GM21447 (cell line): ENCODE results near the gene ZNF555.
"Not testable (repeated sequence)": the region's sequence is repeated elsewhere in the genome, so short reads cannot be mapped to it uniquely, and the experiment has no call there.

ENCODE experiments used
- ATAC-seq: cut with Tn5 transposase; IDR thresholded peaks from one replicate; pipeline ENCODE4 v1.9.1; 2021; ENCODE audit not compliant: unreplicated experiment

The ZNF555 gene

DNA sequence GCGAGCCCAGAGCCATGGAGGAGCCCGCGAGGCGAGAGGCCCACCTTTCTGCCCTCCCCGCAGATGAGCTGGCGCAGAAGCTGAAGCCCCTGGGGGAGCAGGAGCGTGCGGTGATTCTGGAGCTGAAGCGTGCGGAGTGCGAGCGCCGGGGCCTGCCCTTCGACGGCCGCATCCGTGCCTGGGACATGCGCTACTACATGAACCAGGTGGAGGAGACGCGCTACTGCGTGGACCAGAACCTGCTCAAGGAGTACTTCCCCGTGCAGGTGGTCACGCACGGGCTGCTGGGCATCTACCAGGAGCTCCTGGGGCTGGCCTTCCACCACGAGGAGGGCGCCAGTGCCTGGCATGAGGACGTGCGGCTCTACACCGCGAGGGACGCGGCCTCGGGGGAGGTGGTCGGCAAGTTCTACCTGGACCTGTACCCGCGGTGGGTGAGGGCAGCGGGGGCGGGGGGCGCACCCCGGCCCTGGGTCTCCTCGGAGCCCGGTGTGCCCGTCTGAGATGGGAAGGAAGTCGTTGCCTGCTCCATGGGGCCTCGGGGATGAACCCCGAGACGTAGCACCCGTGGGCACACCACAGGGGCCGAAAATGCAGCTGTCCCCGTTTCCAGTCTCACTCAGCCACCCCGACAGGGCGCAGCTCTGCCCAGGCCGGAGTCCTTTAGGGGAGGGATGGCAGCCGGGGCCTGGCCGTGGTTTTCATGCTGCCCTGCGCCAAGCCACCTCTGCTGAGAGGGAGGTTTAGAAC is 33.7 kb upstream of the ZNF555 start:
- no peak for ATAC-seq

DNA sequence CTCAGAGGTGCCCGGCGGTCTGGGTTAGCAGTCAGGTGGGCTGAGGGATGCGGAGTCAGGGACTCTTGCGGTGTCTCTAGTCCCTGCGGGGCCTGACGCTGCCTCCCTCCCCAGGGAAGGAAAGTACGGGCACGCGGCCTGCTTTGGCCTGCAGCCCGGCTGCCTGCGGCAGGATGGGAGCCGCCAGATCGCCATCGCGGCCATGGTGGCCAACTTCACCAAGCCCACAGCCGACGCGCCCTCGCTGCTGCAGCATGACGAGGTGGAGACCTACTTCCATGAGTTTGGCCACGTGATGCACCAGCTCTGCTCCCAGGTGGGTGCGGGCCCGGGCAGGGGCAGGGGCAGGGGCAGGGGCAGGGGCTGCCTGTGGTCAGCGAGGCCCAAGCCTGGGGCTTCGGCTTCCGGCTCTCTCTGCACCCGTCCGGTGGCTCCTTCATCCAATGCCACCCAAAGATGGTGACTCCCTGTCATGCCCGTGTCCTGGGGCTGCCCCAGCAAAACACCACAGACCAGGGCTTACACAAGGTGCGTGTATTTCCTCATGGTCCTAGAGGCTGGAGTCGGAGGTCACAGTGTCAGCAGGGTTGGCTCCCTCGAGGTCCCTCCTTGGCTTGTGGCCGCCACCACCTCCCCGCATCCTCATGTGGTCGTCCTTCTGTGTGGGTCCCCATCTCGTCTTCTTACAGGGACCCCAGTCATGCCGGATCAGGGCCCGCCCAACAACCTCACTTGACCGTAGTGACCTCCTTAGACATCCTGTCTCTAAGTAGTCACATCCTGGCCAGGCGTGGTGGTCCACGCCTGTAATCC is 32.9 kb upstream of the ZNF555 start:
- no peak for ATAC-seq

DNA sequence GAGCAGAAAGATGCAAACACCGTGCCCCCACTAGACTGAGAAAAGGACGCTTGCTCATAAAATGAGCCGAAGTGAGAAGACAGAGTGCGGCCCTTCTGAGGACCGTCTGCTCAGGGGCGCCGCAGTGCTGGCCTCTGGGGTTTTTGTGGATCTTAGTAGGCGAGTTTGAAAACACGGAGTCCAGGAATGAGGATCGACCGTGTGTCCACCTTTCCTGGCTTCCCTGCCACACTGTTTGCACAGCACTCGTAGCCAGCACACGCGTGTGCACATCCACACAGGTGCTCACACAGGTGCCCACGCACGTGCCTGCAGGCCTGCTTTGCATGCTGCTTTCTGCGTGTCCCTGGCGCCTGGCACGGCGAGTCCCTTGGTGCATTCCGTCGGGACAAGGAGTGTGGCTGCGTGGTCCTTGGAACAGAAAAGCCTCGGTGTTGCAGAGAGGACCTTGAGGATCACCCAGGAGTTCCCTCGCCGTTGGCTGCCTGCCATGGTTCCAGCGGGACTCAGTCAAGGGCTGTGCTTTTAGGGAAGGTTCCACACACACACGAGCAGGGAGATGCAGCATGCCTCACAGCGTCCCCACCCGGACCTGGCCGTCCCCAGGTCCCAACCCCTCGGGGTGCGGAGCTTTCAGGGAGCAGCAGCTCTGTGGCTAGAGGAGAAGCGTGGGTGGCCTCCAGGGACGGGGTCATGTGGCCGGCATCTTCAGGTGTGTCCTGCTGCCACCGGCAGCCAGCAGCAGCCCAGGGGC is 31.7 kb upstream of the ZNF555 start:
- ATAC-seq, result no peak

DNA sequence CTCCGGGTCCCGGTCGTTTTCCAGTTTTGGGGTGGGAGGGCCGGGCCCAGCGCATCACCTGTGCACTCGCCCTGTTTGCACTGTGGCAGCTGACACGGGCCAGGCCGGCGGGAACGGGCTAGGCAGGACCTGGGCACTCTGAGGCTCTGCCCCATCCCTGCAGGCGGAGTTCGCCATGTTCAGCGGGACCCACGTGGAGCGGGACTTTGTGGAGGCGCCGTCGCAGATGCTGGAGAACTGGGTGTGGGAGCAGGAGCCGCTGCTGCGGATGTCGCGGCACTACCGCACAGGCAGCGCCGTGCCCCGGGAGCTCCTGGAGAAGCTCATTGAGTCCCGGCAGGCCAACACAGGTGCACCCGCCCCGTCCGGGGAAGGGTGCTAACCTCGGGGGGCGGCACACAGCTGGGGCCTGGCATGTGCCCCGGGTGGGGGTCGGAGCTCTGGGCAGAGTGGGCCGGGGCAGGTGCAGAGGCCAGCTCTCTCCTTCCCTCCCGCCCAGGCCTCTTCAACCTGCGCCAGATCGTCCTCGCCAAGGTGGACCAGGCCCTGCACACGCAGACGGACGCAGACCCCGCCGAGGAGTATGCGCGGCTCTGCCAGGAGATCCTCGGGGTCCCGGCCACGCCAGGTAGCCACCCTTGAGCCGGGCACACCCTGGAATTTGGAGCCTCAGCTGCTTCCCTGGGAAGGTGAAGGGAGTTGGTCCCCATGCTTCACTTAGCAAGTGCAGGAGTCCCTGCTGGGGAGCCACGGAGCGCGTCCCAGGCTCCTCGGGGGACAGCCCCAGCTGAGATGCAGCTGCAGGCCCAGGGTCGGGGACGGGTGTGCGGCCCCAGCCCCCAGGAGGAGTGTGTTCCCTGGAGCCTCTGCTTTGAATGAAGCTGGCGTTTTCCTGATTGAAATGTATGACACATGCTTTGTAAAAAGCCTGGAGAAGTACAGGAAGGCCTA is 30.9 kb upstream of the ZNF555 start:
- no peak for ATAC-seq

DNA sequence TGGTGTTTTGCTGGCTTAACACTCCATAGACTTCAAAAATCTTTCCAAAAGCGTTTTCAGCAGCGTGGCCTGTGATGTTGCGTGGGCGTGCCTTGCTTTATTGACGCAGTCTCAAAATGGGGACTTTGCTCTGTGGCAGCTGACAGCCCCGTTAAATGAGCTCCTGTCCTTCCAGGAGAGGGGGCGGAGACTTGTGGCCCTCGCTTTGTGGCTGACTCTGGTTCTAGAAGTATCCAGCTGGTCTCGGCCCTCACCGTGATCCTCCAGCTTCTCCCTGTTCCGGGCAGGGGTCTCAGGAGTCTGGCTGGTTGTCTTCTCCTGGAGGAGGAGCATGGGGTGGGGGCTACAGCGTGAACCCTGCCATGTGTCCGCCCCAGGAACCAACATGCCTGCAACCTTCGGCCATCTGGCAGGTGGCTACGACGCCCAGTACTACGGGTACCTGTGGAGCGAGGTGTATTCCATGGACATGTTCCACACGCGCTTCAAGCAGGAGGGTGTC is 30.0 kb upstream of the ZNF555 start:
- no peak for ATAC-seq

DNA sequence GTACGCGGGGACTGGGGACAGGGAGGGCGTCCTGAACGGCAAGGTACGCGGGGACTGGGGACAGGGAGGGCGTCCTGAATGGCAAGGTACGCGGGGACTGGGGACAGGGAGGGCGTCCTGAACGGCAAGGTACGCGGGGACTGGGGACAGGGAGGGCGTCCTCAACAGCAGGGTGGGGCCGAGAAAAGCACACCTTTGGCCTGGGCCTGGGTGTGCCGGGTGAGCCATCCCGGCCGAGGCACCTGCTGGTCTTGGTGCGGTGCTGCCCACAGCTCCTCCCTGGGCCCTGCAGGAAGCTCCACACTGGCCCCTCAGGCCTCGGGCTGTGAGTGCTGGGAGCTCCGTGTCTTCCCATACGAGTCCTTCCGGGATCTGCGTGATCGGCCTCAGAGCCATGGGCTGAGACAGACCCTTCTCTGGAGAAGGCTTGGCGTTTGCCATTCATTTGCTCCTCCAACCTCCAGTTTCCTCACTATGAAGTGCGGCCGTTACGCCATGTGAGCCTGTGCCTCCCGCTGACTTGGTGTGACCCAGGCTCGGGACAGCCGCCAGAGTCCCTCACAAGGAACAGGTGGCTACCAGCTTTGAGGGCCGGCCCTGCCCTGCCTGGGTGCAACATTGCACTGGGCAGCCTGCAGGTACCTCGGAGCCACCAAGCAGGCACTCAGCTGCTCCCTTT is 29.4 kb upstream of the ZNF555 start:
- no peak for ATAC-seq

DNA sequence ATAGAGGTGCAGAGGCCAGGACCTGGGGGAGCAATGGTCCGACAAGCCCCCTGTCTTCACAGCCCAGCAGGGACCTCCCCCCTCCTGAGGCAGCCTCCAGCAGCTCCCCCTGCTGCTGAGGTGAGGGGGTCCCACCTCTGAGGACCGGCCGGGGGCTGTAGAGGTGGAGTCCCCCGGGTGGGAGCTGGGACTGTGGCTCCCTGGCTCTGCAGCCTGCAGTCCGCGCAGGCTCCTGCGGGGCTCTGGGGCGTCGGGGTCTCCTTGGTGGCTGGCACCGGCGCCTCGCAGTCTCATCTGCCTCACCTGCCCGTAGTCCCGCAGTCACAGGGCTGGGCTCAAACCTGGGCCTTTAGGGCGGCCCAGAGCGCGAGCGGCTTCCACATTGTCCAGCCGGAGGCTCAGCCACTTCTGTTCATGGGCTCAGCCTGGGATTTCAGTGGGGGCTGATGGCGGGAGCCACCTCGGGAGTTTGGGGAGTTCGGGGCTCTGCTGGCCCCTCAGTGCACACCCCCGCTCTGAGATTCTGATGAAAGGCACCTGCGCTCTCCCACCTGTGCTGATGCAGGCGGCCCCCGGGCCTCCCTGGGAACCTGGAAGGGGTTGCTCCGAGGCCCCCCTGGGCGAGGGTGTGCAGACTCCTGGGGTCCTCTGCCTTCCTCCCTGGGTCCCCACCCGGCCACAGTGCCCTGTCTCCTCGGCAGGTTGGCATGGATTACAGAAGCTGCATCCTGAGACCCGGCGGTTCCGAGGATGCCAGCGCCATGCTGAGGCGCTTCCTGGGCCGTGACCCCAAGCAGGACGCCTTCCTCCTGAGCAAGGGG is 28.7 kb upstream of the ZNF555 start:
- ATAC-seq, result no peak

DNA sequence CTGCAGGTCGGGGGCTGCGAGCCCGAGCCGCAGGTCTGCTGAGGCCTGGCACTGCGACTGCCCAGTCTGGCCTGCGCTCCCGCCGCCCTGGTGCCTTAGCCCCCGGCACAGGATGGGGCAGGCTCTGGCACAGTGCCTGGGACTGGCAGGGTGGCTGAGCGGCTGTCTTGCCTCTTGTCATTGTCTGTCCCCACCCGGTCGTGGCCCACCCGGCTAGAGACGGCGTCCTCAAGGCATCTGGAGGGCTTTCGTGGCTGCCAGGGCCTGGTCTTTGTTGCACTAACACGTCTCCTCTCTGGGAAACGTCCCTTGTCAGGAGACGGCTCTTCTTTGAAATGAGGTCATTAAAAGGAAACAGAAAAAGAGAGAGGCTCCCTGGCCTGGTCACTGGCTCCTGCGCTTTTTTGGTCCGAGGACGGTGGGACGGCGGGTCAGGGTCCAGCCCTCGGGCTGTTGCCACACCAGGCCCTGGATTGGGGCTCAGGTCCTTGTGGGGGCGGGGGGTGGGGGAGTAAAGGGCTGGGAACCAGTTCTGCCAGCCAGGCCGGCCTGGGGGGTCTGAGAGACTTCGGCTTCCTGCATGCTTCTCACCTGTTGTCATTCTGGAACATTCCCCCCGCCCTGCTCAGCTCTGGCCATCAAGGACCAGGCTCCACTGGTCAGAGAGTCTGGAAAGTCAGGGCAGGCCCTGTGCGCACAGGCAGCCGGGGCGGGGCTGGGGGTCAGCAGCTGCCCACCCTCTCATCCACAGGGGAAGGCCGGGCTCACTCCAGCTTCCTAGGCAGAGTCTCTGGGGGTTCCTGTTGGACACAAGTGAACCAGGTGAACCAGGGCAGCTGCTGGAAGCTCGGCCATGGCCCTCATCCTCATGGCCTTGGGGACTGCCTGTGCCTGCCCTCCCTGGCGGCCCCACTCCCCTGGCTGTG is 27.8 kb upstream of the ZNF555 start:
- ATAC-seq, result no peak

DNA sequence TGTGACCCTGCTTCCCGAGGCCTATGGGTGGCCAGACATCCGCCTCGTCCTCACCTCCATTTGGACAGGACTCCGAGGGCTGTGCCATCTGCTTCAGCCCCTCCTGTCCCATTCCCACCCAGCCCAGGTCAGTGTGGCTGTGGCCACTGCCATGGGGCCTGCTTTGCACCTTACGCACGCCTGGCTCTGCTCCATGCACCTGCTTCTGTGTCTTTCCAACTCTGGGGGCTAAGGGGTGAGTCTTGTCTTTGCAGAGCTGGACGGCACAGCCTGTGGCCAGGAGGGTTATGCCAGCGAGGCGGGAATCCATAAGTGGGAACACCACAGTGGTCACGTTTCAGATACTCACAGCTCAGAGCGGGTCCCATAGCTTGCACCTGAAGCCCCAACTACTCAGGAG is 26.8 kb upstream of the ZNF555 start:
- ATAC-seq, result no peak

DNA sequence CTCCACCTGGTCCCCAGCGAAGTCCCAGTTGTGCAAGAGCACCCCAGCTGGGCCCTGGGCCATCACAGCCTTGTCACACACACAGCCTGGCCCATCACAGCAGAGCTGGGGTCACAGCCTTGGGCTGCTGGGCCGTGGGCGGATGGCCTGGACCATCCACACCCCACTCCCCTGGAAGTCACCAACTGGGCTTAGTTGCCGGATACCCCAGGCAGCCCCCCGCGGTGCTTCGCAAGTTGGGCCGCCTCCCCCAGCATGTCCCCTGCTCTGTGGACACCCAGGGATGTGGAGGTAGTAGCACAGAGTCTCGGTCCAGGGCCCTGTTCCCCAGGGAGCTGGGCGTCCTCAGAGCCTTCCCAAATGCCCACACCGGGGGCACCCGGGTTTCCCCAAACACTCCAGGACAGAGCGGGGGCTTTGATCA is 26.1 kb upstream of the ZNF555 start:
- ATAC-seq, result no peak

DNA sequence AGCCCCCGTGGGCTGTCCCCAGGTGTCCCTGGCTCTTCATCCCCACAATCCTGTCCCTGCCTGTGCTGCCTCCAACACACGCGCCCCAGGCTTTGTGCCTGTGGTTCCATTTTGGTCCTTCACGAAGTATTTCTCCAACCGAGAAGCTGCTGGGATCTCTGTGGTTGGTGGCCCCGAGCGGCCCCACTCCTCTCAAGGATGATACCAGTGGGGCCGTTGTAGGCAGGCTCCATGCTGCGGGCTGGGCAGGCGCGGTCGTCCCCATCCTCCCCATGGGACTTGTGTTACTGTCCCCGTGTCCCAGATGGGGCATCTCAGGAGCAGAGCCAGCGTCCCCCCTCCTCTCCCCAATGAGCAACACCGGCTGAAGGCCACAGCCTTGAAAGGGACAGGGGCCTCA is 25.4 kb upstream of the ZNF555 start:
- no peak for ATAC-seq

DNA sequence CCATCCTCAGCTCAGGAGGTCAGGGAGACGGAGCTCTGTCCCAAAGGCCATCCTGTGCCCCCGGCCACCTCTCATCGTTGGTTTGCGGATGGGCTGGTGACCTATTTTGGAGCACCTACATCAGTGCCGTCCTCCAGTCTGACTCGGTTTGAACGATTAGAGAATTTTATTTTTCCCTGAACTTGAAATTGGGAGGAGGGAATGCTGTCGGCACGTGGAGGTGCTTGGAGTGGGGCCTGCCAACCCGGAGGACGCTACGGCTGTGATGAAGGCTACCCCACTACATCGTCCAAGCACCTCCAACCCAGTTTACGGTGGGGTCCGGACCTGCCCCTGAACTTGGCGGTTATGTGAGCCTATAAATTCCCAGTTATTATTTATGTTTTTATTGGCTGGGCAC is 24.6 kb upstream of the ZNF555 start:
- ATAC-seq, result no peak

DNA sequence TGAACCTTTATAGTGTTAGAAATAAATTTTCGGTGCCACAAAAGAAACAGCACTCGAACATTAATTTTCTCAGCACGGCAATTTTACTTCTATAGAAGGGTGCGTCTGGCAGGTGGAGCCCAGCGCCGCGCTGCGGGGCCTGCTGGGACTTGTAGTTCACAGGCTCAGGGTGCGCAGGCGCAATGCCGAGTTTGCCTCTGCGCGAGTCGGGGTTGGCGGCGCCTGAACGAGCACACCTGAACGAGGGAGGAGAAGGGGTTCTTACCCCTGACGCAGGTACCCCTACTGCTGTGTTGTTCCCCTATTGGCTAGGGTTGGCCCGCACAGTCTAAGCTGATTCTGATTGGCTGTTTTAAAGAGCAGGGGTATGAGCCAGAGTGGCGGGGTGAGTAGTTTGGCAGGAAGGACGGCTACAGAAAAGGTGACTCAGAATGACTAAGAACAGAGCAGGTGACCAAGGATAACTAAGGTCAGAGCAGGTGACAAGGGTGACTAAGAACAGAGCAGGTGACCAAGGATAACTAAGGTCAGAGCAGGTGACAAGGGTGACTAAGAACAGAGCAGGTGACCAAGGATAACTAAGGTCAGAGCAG is 23.9 kb upstream of the ZNF555 start:
- ATAC-seq, result not testable (repeated sequence)

DNA sequence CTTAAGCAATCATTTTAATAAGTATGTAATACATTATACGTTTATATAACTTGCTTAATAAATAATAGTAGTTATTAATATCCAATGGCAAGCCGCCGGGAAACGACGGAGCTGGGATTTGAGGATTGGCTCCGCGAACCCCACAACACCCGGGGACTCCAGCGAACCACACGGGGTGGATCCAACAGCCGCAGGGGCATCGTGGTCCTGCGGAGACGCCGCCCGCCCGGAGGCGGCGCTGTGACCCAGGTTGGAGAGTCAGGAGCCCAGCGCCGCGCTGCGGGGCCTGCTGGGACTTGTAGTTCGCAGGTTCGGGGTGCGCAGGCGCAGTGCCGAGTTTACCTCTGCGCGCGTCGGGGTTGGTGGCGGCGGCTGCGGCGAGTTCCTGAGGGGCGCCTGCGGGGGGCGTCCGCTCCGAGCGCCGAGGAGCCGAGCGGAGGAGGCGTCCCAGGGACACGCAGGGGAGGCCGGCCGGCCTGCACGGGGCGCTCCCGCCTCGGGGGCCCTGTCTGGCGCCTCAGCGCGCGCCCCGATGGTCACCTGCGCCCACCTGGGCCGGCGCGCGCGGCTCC is 21.6 kb upstream of the ZNF555 start, which contains the start of gene ZNF554:
ZNF554 (plus strand) TSS at position 329 of the 572 bp plus-strand sequence; CDS start at position 533, 204 bp downstream.
- ATAC-seq, result peak; percentile 73

DNA sequence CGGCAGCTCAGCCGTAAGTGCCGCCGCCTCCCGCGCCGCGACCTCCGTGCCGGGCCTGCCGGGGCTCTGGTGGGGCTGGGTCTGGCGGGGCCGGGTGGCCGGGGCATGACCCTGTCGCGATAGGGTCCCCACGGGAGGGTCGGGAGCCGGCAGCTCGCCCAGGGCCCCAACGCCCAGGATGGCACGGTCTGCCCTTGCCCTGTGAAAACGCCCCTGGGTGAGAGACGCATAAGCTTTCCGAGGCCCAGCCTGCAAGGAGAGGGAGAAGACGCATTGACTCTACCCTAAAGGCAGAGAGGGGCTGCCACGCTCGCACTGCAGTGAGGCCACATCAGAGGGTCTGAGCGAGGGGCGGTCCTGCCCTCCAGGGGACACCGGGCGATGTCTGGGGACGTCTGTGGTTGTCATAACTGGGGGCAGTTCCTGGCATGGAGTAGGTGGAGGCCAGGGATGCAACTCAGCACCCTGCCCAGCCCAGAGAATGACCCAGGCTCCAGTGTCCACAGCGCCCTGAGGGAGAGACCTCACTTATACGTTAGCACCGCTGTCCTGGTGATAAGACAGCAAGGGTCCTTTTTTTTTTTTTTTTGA is 21.1 kb upstream of the ZNF555 start:
- peak; percentile 25 for ATAC-seq

DNA sequence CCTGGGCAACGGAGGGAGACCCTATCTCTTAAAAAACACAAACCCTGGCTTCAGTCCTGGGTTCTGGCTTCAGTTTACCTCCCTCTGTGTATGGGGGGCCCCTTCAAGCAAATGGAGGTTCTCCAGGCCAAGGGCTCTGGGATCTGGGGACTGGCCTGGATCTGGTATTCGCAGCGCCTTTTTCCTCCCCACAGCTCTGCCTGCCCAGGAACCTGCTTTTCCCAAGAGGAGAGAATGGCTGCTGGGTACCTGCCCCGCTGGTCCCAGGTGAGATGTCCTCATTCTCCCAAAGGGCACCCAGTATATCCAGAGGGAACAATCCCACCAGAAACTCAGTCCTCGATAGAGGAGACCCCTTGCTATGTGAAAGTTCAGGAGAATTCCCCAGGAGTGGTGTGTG is 18.4 kb upstream of the ZNF555 start:
- no peak for ATAC-seq

DNA sequence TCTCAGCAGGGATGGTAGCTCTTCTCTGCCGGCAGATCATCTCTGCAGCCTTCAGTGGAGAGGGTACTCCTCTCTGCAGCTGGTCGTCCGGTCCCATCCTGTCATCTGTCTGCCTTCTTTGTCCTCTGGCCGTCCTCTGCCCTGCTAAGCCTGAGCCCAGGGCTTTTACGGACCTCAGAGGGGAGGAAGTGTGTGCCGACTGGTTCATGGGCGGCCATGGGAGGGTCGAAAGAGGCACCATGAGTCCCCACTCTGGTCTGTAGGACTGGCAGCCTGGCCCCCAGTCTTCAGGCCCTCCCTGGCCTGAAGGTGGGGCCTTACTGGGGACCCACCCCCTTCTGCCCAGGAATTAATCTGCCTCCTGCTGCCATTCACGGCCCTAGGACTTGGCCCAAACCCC is 17.6 kb upstream of the ZNF555 start:
- no peak for ATAC-seq
